Peyer's patch (tissue), 4 donors: ENCODE data around the gene BDP1. TPM values are rescaled to one million over a fixed set of nuclear protein-coding genes. Genes with fewer than 3 reads are reported as not detected.

Source experiments
- DNase-seq, 3 donors: peaks; one replicate each; pipeline ENCODE4 v3.0.0-alpha.2; 2017 to 2019
- H3K27ac ChIP-seq, 4 donors: fragments of 200-600 bp; sonication (generic); one replicate each; pipeline ENCODE4 v1.5.1; 2016 to 2019
- H3K27me3 ChIP-seq, 2 donors: fragments of 200-600 bp; sonication (generic); one replicate each; pipeline ENCODE4 v1.5.1; 2019
- H3K36me3 ChIP-seq, 3 donors: fragments of 200-600 bp; sonication (generic); one replicate each; pipeline ENCODE4 v1.5.1; 2016 to 2019
- H3K4me1 ChIP-seq, 4 donors: fragments of 200-600 bp; sonication (generic); one replicate each; pipeline ENCODE4 v1.5.1; 2016 to 2019
- H3K4me3 ChIP-seq, 4 donors: fragments of 200-600 bp; sonication (generic); 1 replicate in 3 of 4; 2 replicates in 1 of 4; pipeline ENCODE4 v1.5.1; 2016 to 2019; ENCODE audit warnings: mild to moderate bottlenecking in 1 of 4
- H3K9me3 ChIP-seq, 4 donors: fragments of 200-600 bp; sonication (generic); one replicate each; pipeline ENCODE4 v1.5.1; 2016 to 2019; ENCODE audit warnings: mild to moderate bottlenecking in 1 of 4
- CTCF ChIP-seq, 6 experiments: fragments of 450-650 bp in 4 of 6; fragments of 200-600 bp in 2 of 6; sonication (generic) in 1 of 6; IDR thresholded peaks; one replicate each; pipeline ENCODE4 v1.5.1; 2017 to 2019; ENCODE audit warnings: antibody characterized with exemption in 6 of 6, mild to moderate bottlenecking in 3 of 6, moderate library complexity in 1 of 6
- POLR2A ChIP-seq, 2 donors: fragments of 450-650 bp; IDR thresholded peaks; one replicate each; pipeline ENCODE4 v1.5.1; 2017; ENCODE audit warnings: antibody characterized with exemption in 2 of 2, mild to moderate bottlenecking in 2 of 2, moderate library complexity in 2 of 2
- total RNA-seq, 4 donors: library from RNA; depleted of rRNA; stranded (reverse); fragments of >200 nt; gene quantifications; one replicate each; pipeline ENCODE4 v1.1.0, GENCODE V29; 2016

The BDP1 gene
- total RNA-seq, 4 donors from 2014 or later = 25.7 to 164 (median 31.1) TPM

GRCh38 chr5:71582945-71583584, 127.6 kb downstream of the BDP1 start:
- no peaks in the 10 kb centered on the region for H3K9me3 ChIP-seq

GRCh38 chr5:71586052-71586940, 130.8 kb downstream of the BDP1 start:
- no peaks in the 10 kb centered on the region for H3K36me3 ChIP-seq
- DNase-seq = no peak

More at GRCh38 chr5:71582945-71583584, 127.6 kb downstream of the BDP1 start:
- Histone ChIP-seq H3K4me1 (peaks cover 0 to 3% (median 0%) of the 10 kb centered on the region in 4 donors), H3K27me3 (no peaks in the 10 kb centered on the region), H3K36me3 (no peaks in the 10 kb centered on the region), H3K4me3 (no peak overlapping the region), H3K27ac (no peak overlapping the region)
- TF ChIP-seq CTCF (IDR thresholded peaks at IDR 0.05) = no peak
- TF ChIP-seq POLR2A (IDR thresholded peaks at IDR 0.05) = no peak
- no peak for DNase-seq

GRCh38 chr5:71586941-71587765, 131.7 kb downstream of the BDP1 start, which contains the start of gene MCCC2:
MCCC2 (plus strand) TSS chr5:71587340; CDS start chr5:71587426, 86 bp downstream.
- Histone ChIP-seq H3K4me1 (peaks cover 0 to 9% (median 3%) of the 10 kb centered on the region in 4 donors), H3K27ac (peak within 1 kb of the TSS; percentile 74 to 93 (median 83)), H3K36me3 (no peaks in the 10 kb centered on the region), H3K4me3 (peak within 1 kb of the TSS; percentile 50 to 83 (median 72)), H3K9me3 (no peaks in the 10 kb centered on the region), H3K27me3 (no peaks in the 10 kb centered on the region)
- peak; percentile 99 for DNase-seq
- peak in 1 of 6 experiments; percentile 10 for TF ChIP-seq CTCF (IDR thresholded peaks at IDR 0.05)
- TF ChIP-seq POLR2A (IDR thresholded peaks at IDR 0.05) = peak; percentile 80 to 81

More at GRCh38 chr5:71586052-71586940, 130.8 kb downstream of the BDP1 start:
- peak overlapping the region; percentile 74 to 93 (median 83) for H3K27ac ChIP-seq
- no peaks in the 10 kb centered on the region for H3K27me3 ChIP-seq
- TF ChIP-seq POLR2A (IDR thresholded peaks at IDR 0.05) = no peak
- TF ChIP-seq CTCF (IDR thresholded peaks at IDR 0.05) = no peak
- H3K4me1 ChIP-seq = peaks cover 0 to 9% (median 3%) of the 10 kb centered on the region in 4 donors
- H3K4me3 ChIP-seq = peak overlapping the region; percentile 50 to 83 (median 72)
- H3K9me3 ChIP-seq = no peaks in the 10 kb centered on the region

GRCh38 chr5:71587766-71588532, 132.5 kb downstream of the BDP1 start:
- no peaks in the 10 kb centered on the region for H3K36me3 ChIP-seq
- H3K27ac ChIP-seq = peak overlapping the region; percentile 74 to 93 (median 83)
- H3K9me3 ChIP-seq = no peaks in the 10 kb centered on the region
- H3K4me3 ChIP-seq = peak overlapping the region; percentile 50 to 83 (median 72)
- no peaks in the 10 kb centered on the region for H3K27me3 ChIP-seq
- H3K4me1 ChIP-seq = peaks cover 0 to 9% (median 3%) of the 10 kb centered on the region in 4 donors
- TF ChIP-seq CTCF (IDR thresholded peaks at IDR 0.05) = no peak
- no peak for TF ChIP-seq POLR2A (IDR thresholded peaks at IDR 0.05)
- peak in 1 of 3 donors; percentile 17 for DNase-seq
